Activated CD4-positive, CD25-positive, alpha-beta regulatory T cell treated with anti-CD3 and anti-CD28 coated beads, Interleukin-2, amount 50 U/mL, for 72 hours (primary cell): ENCODE data around the gene PIGR.
"Not testable (repeated sequence)": the region's sequence is repeated elsewhere in the genome, so short reads cannot be mapped to it uniquely, and the experiment has no call there.

ENCODE experiments used
- DNase-seq: peaks from one replicate; pipeline ENCODE4 v3.0.0; 2021

The PIGR gene

GRCh38 chr1:206930210-206930798 lies 16.0 kb downstream of the PIGR start:
- no peak for DNase-seq

GRCh38 chr1:206929524-206929923 lies 16.7 kb downstream of the PIGR start:
- DNase-seq = no peak

GRCh38 chr1:206926286-206926685 lies 20.0 kb downstream of the PIGR start:
- no peak for DNase-seq

GRCh38 chr1:206925106-206925736 lies 21.0 kb downstream of the PIGR start:
- DNase-seq = peak; percentile 62

DNA sequence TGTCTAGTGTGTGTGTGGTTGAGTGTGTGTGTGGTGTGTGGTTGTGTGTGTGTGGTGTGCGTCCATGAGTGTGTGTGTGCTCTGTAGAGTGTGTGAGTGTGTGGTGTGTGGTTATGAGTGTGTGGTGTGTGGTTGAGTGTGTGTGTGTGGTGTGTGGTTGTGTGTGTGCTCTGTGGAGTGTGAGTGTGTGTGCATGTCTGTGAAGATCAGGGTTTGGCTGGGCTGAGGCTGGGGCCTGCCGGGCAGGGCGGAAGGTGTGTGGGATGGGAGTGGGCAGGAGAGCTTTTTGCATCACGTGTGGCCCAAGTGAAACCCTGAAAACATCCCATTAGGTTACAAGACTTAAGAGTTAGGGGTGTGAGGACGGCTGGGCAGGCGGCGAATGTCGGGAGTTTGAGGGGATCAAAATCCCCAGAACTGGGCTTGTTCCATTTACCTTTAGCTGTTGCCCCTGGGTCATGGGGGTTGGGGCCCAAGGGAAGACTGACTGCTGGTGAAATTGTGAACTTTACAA lies 21.6 kb downstream of the PIGR start:
- no peak for DNase-seq

GRCh38 chr1:206923961-206924557 lies 22.2 kb downstream of the PIGR start:
- DNase-seq = not testable (repeated sequence)

- peak; percentile 57 for DNase-seq
Observed at GRCh38 chr1:206923009-206923960, 23.0 kb downstream of the PIGR start.

DNA sequence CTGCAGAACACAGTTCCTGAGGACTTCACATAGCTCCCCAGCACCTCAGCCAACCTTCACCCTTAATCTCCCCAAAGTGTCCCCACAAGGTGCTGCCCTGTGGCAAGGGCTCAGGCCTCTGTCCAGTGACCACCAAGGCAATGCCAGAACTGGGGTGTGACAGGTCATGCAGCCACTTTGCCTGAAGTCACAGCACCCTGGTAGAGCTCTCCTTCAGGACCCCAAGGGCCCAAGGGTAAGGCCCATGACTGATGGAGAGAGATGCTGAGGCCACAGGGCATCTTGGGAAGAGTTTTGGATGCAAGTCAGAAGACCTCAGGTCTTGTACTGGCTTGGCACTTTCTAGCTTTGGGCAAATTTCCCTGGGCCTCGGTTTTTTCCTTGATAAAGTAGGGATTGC lies 23.7 kb downstream of the PIGR start:
- no peak for DNase-seq

DNA sequence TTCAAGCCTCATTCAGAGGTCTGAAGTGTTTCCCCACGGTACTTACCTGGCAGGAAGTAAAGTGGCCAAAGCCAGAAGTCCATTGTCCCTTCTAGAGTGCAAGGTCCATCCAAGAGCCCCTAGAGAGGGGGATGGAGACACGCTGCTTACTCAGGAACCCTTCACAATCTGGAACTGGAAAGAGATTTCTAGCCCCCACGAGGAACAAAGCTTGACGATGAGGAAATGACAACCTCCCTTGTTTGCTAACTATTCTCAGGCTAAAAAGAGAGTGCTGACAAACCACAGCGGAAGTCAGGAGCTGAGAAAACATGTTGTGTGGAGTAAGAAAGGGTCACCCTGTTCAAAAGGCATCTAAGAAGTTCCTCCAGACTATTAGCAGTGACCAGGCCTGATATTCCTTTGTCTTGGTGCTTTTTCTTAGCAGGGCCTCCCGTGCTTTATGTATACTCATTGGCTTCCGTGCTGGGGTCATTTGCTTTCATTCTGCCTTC lies 24.4 kb downstream of the PIGR start, which contains the start of gene FCMR:
Gene FCMR (minus strand): TSS at position 170 of the 494 bp plus-strand sequence. CDS start 87 bp downstream, at position 83.
- no peak for DNase-seq

DNA sequence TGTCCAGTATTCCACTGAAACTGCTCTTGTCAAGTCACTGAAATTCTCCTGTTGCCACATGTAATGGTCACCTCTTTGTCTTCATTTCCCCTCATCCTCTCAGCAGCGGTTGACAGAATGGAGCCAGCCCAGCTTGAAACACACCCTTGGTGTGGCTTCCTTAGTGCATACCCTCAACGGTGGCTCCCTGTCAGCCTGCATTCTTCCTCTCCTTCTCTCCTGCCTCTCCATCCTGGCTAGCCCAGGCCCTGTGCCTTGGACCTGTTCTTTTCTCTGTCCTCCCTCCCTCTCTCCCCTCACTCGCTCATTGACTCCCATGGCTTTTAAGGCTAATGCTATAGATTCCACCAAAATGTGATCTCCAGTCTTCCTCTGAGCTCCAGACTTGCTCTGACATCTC lies 28.2 kb downstream of the PIGR start:
- no peak for DNase-seq

DNA sequence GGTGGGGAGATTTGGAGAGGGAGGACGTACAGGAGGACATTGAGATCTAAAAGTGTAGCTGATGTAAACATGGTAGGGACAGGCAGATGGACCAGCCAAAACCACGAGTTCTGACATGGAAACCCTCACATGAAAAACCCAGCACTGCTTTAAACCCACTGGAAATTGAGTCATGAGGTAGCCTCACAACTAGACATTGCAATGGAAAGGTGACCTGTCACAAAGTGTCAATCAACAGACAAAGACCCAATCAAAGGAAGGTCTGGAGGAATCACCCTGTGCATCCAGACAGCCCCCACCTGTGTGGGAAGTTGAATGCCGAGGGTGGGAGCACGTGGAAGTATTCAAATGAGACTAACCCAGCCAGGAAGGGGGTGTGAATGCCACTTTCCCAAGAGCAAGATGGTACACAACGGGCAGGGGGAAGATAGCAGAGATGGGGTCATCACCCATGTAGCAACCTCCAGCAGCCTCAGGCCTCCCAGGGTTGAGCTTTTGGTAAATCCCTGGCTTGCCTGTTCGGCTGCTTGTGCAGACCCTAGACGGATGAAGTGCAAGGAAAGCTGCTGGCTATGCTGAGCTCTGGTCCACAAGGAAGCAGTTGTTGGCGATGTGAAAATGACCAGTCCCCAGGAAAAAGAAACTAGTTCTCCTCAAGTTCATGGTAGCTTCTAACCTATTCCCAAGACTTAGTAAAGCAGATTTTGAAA lies 30.1 kb downstream of the PIGR start:
- no peak for DNase-seq

- DNase-seq = no peak
Observed at GRCh38 chr1:206915030-206915735, 31.1 kb downstream of the PIGR start.

GRCh38 chr1:206913766-206914537 lies 32.3 kb downstream of the PIGR start:
- DNase-seq = no peak

DNA sequence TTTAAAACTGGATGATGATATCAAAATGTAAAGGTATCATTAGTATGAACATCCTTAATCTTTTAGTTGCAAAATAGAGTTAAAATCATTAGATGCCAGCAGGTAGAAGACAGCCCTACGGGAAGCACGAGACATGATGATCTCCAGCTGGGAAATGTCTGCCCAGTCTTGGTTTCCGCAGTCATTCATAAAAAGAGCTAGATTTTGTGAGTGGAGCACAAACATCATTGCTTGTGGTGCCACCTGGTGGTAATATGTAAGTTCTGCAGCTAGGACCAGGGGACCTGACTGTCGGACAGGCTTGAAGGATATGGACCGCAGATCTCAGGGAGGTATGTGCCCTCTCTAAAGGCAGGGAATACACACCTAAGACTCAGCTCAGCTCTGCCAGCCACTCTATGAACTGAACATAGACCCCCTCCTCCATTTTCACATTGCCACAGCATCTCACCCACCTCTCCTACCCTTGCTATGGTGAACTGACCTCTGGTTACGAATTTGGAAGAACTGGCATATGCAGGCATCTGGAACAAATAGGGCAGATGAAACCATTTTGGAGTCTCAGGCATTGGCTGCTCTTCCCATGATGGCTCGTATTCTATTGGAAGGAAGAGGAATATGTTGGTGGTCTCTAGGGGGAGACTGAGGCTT lies 33.7 kb downstream of the PIGR start:
- DNase-seq = peak; percentile 59

DNA sequence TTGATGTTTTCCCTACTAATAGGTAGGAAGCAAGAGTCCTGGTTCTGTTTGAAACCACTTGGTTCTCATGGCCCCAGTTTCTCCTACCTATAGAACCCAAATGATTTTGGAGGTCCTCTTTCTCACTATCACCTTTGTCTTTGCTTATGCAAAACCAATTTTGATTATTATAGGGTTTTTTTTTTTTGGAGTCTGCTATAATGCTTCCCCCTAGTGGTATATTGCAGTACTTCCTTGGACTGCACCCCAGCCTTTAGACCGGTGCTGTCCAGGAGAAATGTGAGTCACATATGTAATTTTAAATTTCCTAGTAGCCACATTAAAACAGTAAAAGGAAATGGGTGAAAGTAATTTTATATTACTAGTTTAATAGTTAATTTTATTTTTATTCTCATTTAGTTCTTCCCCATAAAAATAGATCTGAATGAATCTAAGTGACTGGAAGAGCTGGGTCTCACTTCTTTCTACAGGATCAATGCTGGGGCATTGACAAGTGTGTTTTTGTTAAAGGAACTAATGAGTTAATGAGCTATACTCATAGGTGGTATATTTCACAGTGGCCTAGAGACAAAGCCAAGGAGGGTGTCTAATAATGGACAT lies 35.1 kb downstream of the PIGR start:
- no peak for DNase-seq

DNA sequence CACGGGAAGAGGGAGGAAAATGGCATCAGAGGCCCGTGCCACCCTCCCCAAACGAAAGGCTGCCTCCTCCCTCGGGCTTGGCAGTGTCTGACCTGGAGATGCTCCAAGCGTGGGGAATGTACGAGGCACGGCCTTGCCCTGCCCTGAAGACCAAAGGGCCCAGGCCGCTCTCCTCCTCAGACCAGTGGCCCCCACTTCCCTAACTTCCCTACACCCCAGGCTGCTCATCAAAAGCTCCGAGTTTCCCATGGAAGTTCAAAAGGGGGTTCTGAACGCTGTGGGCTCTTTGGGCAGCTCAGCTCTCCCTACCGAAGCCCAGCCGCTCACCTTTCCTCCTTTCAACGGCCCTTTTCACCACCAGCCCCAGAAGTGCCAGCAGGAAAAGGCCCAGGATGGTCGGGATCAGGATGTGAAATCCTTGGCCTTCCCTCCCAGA lies 36.4 kb downstream of the PIGR start:
- DNase-seq = no peak

DNA sequence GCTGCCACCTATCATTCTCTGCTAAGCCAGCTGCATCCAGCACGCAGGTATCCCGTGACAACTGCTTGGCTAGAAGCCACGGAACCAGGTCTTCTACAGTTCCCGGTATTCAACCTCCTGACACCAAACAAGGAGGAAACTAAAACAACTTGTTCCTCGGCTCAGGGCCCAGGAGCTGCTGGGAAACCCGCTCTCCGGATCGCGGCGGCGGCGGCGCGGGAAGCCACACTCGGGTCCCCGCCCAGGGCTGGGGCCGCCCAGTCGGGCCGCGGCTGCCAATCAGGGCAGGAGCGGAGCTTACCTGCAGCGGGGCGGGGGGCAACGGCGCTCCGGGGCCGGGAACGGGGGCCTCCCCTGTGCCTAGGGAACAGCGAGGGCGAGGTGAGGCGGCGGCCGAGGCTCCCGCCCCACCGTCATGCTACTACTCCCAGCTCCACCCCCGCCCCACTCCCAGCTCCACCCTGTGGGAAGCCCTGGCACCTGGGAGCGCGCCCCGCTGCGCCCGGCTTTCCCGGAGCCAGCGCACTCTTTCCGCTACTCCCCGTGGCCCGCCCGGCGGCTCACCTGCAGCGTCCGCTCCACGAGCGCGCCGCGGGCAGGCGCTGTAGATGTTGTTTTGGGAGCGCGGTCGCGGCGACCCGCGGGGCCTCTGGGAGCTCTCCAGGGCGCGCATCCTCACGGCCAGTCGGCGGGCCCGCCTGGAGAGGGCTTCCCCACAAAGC lies 36.9 kb downstream of the PIGR start:
- no peak for DNase-seq

GRCh38 chr1:206908038-206908437 lies 38.2 kb downstream of the PIGR start:
- DNase-seq = no peak
